Measurements from ENCODE around the gene UBA7. TPM values are rescaled to one million over a fixed set of nuclear protein-coding genes. Genes with fewer than 3 reads are reported as not detected.

Gene UBA7
- total and polyA plus RNA-seq, 2 of the 13 experiments (the other 11 are each of a cell fraction or from before 2014, with no cell fraction given) = 9.5 to 16.5 TPM

DNA sequence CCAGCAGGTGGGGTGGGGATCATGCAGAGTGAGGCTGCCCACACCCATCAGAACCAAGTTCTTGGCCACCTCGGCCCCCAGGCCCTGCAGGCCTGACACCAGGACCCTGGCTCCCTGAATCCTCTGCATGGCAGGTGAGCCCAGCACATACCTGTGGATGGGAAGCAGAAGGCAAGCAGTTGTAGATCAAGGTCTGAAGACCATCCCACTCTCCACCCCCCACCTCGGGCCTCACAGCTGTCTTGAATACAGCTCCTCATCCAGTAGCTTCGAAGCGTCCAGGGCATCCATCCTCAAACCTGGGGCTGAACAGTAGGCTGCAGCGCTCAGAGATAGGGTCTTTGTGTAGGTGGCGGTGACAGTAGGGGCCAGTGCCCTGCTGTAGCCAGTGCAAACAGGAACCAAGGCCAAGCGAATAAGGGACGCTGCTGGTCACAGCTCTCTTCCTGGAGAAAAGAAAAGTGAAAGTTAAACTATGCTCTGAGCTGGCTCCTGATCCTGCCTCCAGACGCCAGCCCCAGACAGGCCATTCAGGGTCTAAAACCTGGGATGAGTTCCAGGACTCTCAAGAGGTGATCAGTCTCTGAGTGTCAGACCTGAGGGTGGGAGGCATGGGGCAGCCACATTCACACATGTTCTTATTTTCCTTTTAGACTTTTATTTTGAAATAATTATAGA, at the start of gene UBA7 (continued):
- peak; percentile 68 for TF ChIP-seq ARID4A (CRISPR knock-in tag; IDR thresholded peaks at IDR 0.05; ENCODE audit: borderline replicate concordance)
- TF ChIP-seq ADNP (CRISPR knock-in tag; IDR thresholded peaks at IDR 0.05) = no peak
- TF ChIP-seq ZNF800 (CRISPR knock-in tag; IDR thresholded peaks at IDR 0.05) = no peak
- TF ChIP-seq CREB1 (IDR thresholded peaks at IDR 0.05) = no peak
- no peak for TF ChIP-seq CREB1 (CRISPR knock-in tag; IDR thresholded peaks at IDR 0.05)
- no peak for TF ChIP-seq KLF15 (CRISPR knock-in tag; IDR thresholded peaks at IDR 0.05; ENCODE audit: borderline replicate concordance)
- TF ChIP-seq ISX (CRISPR knock-in tag; conservative IDR thresholded peaks at IDR 0.05) = no peak
- TF ChIP-seq PAX8 (CRISPR knock-in tag; IDR thresholded peaks at IDR 0.05; ENCODE audit: borderline replicate concordance) = no peak
- no peak for TF ChIP-seq ZMYM4 (CRISPR knock-in tag; IDR thresholded peaks at IDR 0.05)
- no peak for TF ChIP-seq HNRNPK (IDR thresholded peaks at IDR 0.05; ENCODE audit: low read depth, low read length, poor library complexity, severe bottlenecking)
- no peak for TF ChIP-seq NCOA5 (CRISPR knock-in tag; IDR thresholded peaks at IDR 0.05)
- no peak for TF ChIP-seq SIX4 (CRISPR knock-in tag; IDR thresholded peaks at IDR 0.05)
- no peak for TF ChIP-seq KAT2B (IDR thresholded peaks at IDR 0.05; ENCODE audit: borderline replicate concordance, low read depth, low read length)
- TF ChIP-seq, protein P1, sequence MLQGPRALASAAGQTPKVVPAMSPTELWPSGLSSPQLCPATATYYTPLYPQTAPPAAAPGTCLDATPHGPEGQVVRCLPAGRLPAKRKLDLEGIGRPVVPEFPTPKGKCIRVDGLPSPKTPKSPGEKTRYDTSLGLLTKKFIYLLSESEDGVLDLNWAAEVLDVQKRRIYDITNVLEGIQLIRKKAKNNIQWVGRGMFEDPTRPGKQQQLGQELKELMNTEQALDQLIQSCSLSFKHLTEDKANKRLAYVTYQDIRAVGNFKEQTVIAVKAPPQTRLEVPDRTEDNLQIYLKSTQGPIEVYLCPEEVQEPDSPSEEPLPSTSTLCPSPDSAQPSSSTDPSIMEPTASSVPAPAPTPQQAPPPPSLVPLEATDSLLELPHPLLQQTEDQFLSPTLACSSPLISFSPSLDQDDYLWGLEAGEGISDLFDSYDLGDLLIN (CRISPR knock-in tag; IDR thresholded peaks at IDR 0.05; ENCODE audit: borderline replicate concordance) = no peak
- peak; percentile 38 for TF ChIP-seq SKI (IDR thresholded peaks at IDR 0.05; ENCODE audit: partially characterized antibody)
- TF ChIP-seq NFAT5 (CRISPR knock-in tag; IDR thresholded peaks at IDR 0.05) = no peak
- no peak for TF ChIP-seq CC2D1A (CRISPR knock-in tag; IDR thresholded peaks at IDR 0.05)

All from HepG2 (cell line).